Loucy (cell line): ENCODE data around the gene STH.

ENCODE experiments used
- H2AFZ ChIP-seq: fragments of 200-600 bp; sonication (generic); 2 replicates; pipeline ENCODE4 v1.6.0; 2016; ENCODE audit warnings: antibody characterized with exemption, mild to moderate bottlenecking, low read length, moderate library complexity
- H3F3A ChIP-seq: fragments of 200-600 bp; 2 replicates; pipeline ENCODE4 v1.6.0; 2016; ENCODE audit warnings: antibody characterized with exemption, low read depth, mild to moderate bottlenecking
- H3K27me3 ChIP-seq: fragments of 200-600 bp; sonication (generic); 2 replicates; pipeline ENCODE4 v1.6.1; 2014; ENCODE audit warnings: low read length, mild to moderate bottlenecking; ENCODE audit not compliant: insufficient read depth, poor library complexity, severe bottlenecking
- H3K36me3 ChIP-seq: fragments of 200-600 bp; sonication (generic); 2 replicates; pipeline ENCODE4 v1.6.1; 2016; ENCODE audit warnings: low read length; ENCODE audit not compliant: insufficient read depth
- H3K4me1 ChIP-seq: fragments of 200-600 bp; sonication (generic); 2 replicates; pipeline ENCODE4 v1.5.1; 2014; ENCODE audit warnings: low read length, mild to moderate bottlenecking; ENCODE audit not compliant: insufficient read depth, poor library complexity, severe bottlenecking
- H3K4me2 ChIP-seq: fragments of 200-600 bp; sonication (generic); 2 replicates; pipeline ENCODE4 v1.6.0; 2014; ENCODE audit warnings: antibody characterized with exemption, low read length, low read depth, mild to moderate bottlenecking; ENCODE audit not compliant: poor library complexity, severe bottlenecking
- H3K4me3 ChIP-seq: fragments of 200-600 bp; sonication (generic); 2 replicates; pipeline ENCODE4 v1.5.1; 2014; ENCODE audit warnings: low read length, mild to moderate bottlenecking, mixed read lengths; ENCODE audit not compliant: poor library complexity, severe bottlenecking
- H3K79me2 ChIP-seq: fragments of 200-600 bp; sonication (generic); 2 replicates; pipeline ENCODE4 v1.6.1; 2014; ENCODE audit warnings: low read length; ENCODE audit not compliant: insufficient read depth
- H3K9ac ChIP-seq: fragments of 200-600 bp; sonication (generic); 2 replicates; pipeline ENCODE4 v1.6.0; 2014; ENCODE audit warnings: mild to moderate bottlenecking, low read depth, low read length, moderate library complexity; ENCODE audit not compliant: poor library complexity, severe bottlenecking
- H3K9me2 ChIP-seq: fragments of 200-600 bp; sonication (generic); replicated peaks from 2 replicates; pipeline ENCODE4 v1.6.1; 2016; ENCODE audit warnings: low read depth, low read length, mixed read lengths
- H3K9me3 ChIP-seq: fragments of 200-600 bp; sonication (generic); 2 replicates; pipeline ENCODE4 v1.6.1; 2014; ENCODE audit warnings: mild to moderate bottlenecking, antibody characterized with exemption, low read length, low read depth; ENCODE audit not compliant: insufficient read depth
- H4K20me1 ChIP-seq: fragments of 200-600 bp; sonication (generic); 2 replicates; pipeline ENCODE4 v1.6.0; 2014; ENCODE audit warnings: antibody characterized with exemption, low read length, mild to moderate bottlenecking; ENCODE audit not compliant: insufficient read depth, poor library complexity, severe bottlenecking
- CTCF ChIP-seq: fragments of 200-600 bp; sonication (generic); conservative IDR thresholded peaks from 2 replicates; pipeline ENCODE4 v1.5.1; 2014; ENCODE audit warnings: mild to moderate bottlenecking, antibody characterized with exemption, low read length
- EZH2phosphoT487 ChIP-seq: fragments of 200-600 bp; IDR thresholded peaks from 2 replicates; pipeline ENCODE4 v1.6.1; 2018; ENCODE audit warnings: antibody characterized with exemption, mild to moderate bottlenecking, moderate library complexity, borderline replicate concordance

STH gene

GRCh38 chr17:45969726-45970125, 29.3 kb upstream of the STH start:
- no peak overlapping the region for H2AFZ ChIP-seq
- no peaks in the 10 kb centered on the region for H3K36me3 ChIP-seq
- no peak overlapping the region for H3K4me2 ChIP-seq
- H4K20me1 ChIP-seq: no peaks in the 10 kb centered on the region
- no peak overlapping the region for H3K4me3 ChIP-seq
- H3K9ac ChIP-seq: no peak overlapping the region
- H3K9me3 ChIP-seq: no peaks in the 10 kb centered on the region
- H3K79me2 ChIP-seq: no peaks in the 10 kb centered on the region
- H3K27me3 ChIP-seq: no peaks in the 10 kb centered on the region
- H3F3A ChIP-seq: no peaks in the 10 kb centered on the region
- no peaks in the 10 kb centered on the region for H3K9me2 ChIP-seq
- TF ChIP-seq EZH2phosphoT487: no peak
- no peak for TF ChIP-seq CTCF
- H3K4me1 ChIP-seq: no peaks in the 10 kb centered on the region

GRCh38 chr17:45970659-45971058, 28.4 kb upstream of the STH start:
- Histone ChIP-seq H2AFZ (no peak overlapping the region), H3K4me3 (no peak overlapping the region), H4K20me1 (no peaks in the 10 kb centered on the region), H3K9me2 (no peaks in the 10 kb centered on the region), H3K4me1 (no peaks in the 10 kb centered on the region), H3K36me3 (no peaks in the 10 kb centered on the region), H3K9me3 (no peaks in the 10 kb centered on the region), H3K9ac (no peak overlapping the region), H3K4me2 (no peak overlapping the region), H3F3A (no peaks in the 10 kb centered on the region), H3K27me3 (no peaks in the 10 kb centered on the region), H3K79me2 (no peaks in the 10 kb centered on the region)
- no peak for TF ChIP-seq EZH2phosphoT487
- TF ChIP-seq CTCF: no peak

GRCh38 chr17:45971698-45972141, 27.3 kb upstream of the STH start:
- Histone ChIP-seq H3K9me2 (no peaks in the 10 kb centered on the region), H2AFZ (no peak overlapping the region), H3K4me3 (no peak overlapping the region), H3K4me1 (no peaks in the 10 kb centered on the region), H4K20me1 (no peaks in the 10 kb centered on the region), H3K4me2 (no peak overlapping the region), H3F3A (no peaks in the 10 kb centered on the region), H3K27me3 (no peaks in the 10 kb centered on the region), H3K36me3 (no peaks in the 10 kb centered on the region), H3K9me3 (no peaks in the 10 kb centered on the region), H3K9ac (no peak overlapping the region), H3K79me2 (no peaks in the 10 kb centered on the region)
- TF ChIP-seq CTCF (peak; percentile 39), EZH2phosphoT487 (no peak)
